IPS-18c (cell line): ENCODE results near the gene MRPL48.

Source experiments
- H3K4me3 ChIP-seq: 2 replicates; pipeline ENCODE4 v1.7.0; 2013; ENCODE audit warnings: low read depth, mild to moderate bottlenecking, low read length, moderate library complexity; ENCODE audit not compliant: insufficient read depth
- H3K9me3 ChIP-seq: one replicate; pipeline ENCODE4 v1.6.1; 2013; ENCODE audit warnings: mild to moderate bottlenecking, low read length, moderate library complexity; ENCODE audit not compliant: control insufficient read depth, insufficient read depth

The MRPL48 gene

DNA sequence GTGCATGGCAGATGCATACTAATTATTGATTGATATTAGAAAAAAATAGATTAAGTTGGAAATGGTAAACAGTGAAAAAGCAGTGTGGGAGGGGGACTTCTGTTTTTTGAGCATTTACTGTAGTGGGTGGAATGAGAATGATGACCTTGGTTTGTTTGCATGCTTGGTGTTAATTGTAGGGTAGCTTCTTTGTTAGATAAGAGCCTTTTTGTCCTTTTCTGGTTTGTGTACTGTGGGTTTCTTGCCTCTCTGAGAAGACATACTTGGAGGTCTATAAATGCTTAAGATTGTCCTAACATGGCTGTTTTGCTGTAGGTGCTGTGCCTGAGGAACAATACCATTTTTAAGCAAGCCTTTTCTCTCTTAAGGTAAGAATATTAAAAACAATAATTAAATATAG is 17.0 kb downstream of the MRPL48 start:
- Histone ChIP-seq H3K4me3 (no peak overlapping the region), H3K9me3 (no peaks in the 10 kb centered on the region)

- Histone ChIP-seq H3K9me3 (no peaks in the 10 kb centered on the region), H3K4me3 (no peak overlapping the region)
These were observed 20.4 kb downstream of the MRPL48 start for GRCh38 chr11:73808052-73808451.

- Histone ChIP-seq H3K4me3 (no peak overlapping the region), H3K9me3 (no peaks in the 10 kb centered on the region)
These were observed 23.0 kb downstream of the MRPL48 start for GRCh38 chr11:73810637-73811036.

DNA sequence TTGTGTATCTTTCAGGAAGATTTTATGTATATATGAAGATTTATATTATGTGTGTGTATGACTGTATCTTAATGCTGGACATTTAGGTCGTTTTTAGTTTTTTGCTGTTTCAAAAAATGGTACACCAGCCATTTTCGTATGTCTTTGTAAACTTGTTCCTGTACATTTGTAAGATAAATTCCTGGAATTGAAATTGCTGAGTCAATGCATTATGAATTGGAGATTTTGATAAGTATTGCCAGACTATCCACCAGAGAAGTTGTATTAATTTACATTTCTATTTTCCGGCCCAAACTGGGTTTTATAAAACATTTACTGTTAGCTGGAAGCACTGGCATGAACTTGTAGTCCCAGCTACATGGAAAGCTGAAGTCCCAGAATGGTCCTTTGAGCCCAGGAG is 24.6 kb downstream of the MRPL48 start:
- Histone ChIP-seq H3K4me3 (no peak overlapping the region), H3K9me3 (no peaks in the 10 kb centered on the region)

DNA sequence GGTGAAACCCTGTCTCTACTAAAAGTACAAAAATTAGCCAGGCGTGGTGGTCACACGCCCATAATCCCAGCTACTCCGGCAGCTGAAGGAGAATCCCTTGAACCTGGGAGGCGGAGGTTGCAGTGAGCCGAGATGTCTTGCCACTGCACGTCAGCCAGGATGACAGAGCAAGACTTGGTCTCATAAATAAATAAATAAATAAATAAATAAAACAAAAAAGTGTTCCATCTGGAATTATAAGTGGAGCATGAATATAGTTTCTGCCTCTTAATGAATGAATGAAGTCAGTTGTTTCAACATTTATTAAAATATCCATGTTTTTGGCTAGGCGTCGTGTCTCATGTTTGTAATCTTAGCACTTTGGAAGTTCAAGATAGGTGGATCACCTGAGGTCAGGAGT is 27.1 kb downstream of the MRPL48 start:
- Histone ChIP-seq H3K4me3 (no peak overlapping the region), H3K9me3 (no peaks in the 10 kb centered on the region)

DNA sequence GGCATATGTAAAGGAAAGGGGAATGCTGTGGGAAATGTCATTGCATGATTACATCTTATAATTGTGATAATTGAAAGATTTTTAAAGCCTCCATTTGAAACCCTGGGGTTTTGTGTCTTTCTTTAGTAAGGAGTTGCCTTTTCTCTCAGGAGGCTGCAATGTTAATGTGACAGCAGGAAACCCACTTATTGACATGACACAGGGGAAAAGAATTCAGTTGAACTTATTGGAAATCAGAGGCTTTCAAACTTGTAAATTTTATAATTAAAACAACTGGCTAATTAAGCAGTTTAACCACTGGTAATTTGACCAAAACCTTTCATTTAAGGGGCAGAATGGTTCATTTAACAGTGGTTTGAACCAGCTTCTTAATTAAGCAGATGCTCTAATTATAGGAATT is 31.2 kb downstream of the MRPL48 start:
- no peak overlapping the region for H3K4me3 ChIP-seq
- H3K9me3 ChIP-seq, result no peaks in the 10 kb centered on the region

DNA sequence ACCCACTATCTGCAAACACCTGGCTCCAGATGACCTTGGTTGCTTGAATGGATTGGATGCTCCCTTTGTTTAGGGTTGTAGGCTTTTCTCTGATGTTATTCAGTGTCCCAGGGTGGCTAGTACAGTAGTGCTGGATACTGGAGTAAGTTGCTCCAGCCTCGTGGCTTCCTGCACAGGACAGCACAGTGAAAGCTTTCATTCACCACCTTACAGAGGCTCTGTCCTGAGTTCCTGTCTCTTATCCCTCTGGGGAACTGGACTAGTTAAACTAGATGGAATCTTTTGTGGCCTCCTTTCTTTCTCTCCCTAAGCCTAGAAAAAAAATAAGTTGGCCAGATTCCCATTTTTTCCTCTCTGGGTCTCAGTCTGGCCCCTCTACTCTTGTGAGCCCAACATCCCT is 42.6 kb downstream of the MRPL48 start:
- no peak overlapping the region for H3K4me3 ChIP-seq
- H3K9me3 ChIP-seq, result no peaks in the 10 kb centered on the region

GRCh38 chr11:73833067-73833466 is 45.4 kb downstream of the MRPL48 start:
- H3K9me3 ChIP-seq, result no peaks in the 10 kb centered on the region
- no peak overlapping the region for H3K4me3 ChIP-seq

DNA sequence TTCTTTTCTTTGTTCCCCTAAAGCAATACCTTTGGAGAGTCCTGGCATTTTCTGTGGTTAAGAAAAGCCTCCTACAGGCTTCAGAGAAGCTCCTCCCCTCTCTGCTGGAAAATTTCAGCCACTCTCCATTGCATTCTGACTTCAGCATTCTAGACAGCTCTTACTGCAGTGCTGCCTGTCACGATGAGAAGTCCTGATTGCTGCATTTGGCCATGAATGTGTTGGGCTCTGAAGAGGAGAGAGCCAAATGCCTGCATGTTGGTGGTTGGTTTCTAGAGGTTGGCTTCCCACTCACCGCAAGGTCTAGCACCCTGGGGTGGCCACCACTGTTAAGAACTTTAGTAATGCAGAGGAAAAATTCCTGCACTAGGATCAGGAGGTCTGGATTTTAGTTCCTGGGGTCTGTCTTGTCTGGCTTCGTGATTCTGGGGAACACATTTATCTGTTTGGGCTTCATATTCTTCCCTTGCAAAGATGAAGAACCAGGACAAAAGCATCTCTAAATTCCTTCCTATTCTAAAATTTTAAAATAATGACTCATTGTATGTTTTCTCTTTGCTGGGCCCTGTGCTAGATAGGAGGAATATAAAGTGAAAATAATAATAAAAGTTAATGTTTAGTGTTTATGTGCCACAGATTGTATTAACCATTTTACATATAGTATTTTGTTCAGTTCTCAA is 50.9 kb downstream of the MRPL48 start:
- no peaks in the 10 kb centered on the region for H3K9me3 ChIP-seq
- no peak overlapping the region for H3K4me3 ChIP-seq

DNA sequence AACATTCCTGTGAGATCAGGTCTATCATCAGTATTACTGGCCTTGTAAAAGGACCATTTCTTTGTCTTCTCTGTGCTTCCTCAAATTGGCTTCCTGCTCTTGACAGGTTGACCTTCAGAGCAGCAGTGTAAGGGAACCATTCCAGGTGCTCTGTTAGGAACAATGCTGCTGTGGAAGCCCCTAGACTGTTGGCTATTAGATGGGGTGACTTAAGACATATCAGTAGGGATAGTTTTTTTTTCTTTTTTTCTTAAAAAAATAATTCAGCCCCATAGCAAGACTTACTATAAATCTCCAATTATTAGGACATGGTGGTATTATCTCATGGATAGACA is 51.4 kb downstream of the MRPL48 start:
- no peaks in the 10 kb centered on the region for H3K9me3 ChIP-seq
- no peak overlapping the region for H3K4me3 ChIP-seq

DNA sequence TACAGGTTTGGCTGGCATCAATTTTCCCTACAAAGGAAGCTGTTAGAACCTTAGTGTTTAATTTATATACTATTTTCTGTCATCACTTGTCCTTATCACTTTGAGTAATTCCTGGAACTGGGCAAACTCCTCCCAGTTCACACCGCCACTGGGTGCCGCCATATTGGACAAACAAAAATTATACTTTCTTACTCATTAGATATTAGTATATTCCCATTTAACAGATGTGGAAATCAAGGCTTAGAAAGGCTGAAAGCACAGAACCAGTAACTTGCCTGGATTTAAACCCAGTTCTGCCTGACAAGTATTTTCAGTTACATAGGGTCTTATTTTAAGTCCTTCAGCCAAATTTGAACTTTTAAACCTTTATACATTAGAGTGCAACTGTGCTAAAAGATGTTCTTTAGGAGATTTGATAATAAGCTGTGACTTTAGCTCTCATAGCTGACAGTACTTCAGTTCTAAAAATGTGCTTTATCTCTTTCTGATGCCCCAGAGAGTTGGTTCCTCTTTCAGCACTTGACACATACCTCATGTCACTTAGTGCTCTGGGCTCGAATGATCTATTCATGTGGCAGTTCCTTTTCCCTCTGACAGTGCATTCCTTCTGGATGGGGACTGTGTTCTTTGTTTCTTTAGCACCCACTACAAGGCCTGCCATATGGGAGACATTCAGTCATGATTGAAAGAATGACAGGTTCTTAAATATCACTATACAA is 63.5 kb downstream of the MRPL48 start:
- Histone ChIP-seq H3K9me3 (no peaks in the 10 kb centered on the region), H3K4me3 (no peak overlapping the region)

DNA sequence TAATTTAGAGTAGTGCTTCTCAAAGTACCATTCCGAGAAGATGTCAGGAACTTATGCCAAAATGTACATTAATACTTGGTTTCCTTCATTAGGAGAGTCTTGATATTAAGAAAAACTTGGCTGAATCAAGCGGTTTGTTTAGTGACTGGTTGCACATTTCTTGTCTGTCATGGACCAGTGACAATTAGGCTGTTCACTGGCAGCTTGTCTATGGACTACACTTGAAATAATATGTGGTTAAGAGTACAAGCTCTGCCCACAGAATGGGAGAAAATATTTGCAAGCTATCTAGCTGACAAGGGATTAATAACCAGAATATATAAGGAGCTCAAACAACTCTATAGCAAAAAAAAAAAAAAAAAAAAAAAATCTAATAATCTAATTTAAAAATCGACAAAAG is 64.4 kb downstream of the MRPL48 start:
- H3K9me3 ChIP-seq, result no peaks in the 10 kb centered on the region
- H3K4me3 ChIP-seq, result no peak overlapping the region

DNA sequence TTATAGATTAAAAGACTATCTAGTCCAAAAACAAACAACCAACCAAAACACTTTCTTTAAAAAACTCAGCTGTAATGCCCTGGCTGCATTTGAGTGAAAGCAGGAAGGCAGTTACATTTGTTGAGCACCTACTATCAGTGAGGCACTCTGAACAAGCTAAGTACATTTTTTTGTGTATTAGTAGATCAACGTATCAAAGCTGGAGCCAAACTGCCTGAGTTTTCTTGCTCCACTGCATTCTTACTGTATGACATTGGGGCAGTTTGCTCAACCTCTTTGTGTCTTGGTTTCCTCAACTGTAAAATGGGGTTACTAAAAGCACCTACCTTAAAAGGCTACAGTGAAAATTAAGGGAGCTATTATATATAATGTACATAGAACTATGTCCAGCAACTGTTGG is 67.0 kb downstream of the MRPL48 start:
- no peaks in the 10 kb centered on the region for H3K9me3 ChIP-seq
- no peak overlapping the region for H3K4me3 ChIP-seq

GRCh38 chr11:73856031-73856567 is 68.4 kb downstream of the MRPL48 start:
- Histone ChIP-seq H3K4me3 (no peak overlapping the region), H3K9me3 (no peaks in the 10 kb centered on the region)

GRCh38 chr11:73859671-73860070 is 72.0 kb downstream of the MRPL48 start:
- H3K4me3 ChIP-seq, result no peak overlapping the region
- no peaks in the 10 kb centered on the region for H3K9me3 ChIP-seq

DNA sequence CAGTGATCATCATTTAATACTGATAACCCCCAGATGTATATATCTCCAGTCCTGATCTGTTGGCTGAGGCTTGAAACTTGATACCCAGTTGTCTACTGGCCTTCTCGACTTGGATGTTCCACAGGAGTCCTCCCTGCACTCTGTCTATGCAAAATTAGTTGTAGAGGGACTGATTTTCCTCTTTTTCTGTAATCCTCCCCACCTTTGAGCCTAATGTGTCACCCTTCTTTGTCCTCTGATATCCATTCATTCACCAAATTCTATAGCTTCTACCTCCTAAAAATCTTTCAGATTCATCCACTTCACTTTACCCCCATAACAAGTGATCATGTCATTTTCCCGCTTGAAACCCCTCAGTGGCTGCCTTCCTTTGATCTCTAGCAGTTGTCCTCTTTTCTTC is 72.5 kb downstream of the MRPL48 start:
- no peak overlapping the region for H3K4me3 ChIP-seq
- no peaks in the 10 kb centered on the region for H3K9me3 ChIP-seq

DNA sequence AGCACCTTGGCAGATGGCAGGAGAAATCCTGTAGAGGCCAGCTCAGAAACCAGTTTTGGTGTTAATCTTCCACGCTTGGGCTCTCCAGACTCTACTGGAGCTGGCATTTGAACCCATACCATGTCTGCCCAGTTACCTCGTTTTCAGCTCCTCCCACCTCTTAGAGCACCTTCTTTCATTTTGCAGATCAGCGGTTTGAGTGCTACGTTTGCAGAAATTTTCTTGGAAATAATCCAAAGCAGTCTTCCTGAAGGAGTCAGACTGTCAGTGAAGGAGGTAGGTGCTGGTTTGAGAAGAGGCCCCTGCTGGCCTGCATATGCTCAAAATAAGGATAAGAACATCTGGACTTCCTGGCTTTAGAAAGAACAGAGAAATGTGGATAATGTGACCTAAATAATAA is 75.3 kb downstream of the MRPL48 start:
- no peaks in the 10 kb centered on the region for H3K9me3 ChIP-seq
- no peak overlapping the region for H3K4me3 ChIP-seq

DNA sequence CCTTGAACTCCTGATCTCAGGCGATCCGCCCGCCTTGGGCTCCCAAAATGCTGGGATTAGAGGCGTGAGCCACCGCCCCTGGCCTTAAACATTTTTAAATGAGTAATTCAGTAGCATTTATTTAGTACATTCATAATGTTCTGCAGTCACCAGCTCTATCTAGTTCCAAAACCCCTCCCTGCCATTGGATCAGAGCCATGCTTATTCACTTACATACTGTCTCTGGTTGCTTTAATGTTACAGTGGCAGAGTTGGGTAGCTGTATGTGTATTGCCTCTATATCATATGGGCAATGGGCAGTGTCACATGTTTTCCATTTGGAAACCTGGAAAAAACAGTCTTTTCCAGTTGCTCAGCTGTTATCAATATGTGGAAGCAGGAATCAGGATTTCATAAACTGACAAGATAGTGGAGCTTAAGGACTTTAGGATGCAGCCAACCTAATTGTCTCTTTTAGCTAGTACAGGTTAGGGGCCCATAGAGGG is 78.5 kb downstream of the MRPL48 start:
- H3K4me3 ChIP-seq, result no peak overlapping the region

More for the DNA sequence above, 78.5 kb downstream of the MRPL48 start:
- H3K9me3 ChIP-seq, result no peaks in the 10 kb centered on the region
